NCI-H774 (cell line): Measurements from ENCODE around the gene COG2.
"Not testable (repeated sequence)": the region's sequence is repeated elsewhere in the genome, so short reads cannot be mapped to it uniquely, and the experiment has no call there.

Experiments
- DNase-seq: peaks from one replicate; lab custom pipeline; 2025; lab: John Stamatoyannopoulos, UW

Gene COG2

GRCh38 chr1:230627767-230628166, 14.5 kb upstream of the COG2 start:
- DNase-seq = no peak

- DNase-seq = no peak
These were observed 12.8 kb upstream of the COG2 start for GRCh38 chr1:230629511-230629910.

- no peak for DNase-seq
These were observed 10.8 kb upstream of the COG2 start for GRCh38 chr1:230631477-230631876.

- peak; percentile 31 for DNase-seq
These were observed 9.9 kb upstream of the COG2 start for GRCh38 chr1:230632273-230632873.

- no peak for DNase-seq
These were observed 8.8 kb upstream of the COG2 start for GRCh38 chr1:230633469-230633868.

- DNase-seq = no peak
These were observed 7.9 kb upstream of the COG2 start for GRCh38 chr1:230634384-230634783.

- DNase-seq = no peak
These were observed 5.6 kb upstream of the COG2 start for GRCh38 chr1:230636575-230637148.

- DNase-seq = no peak
These were observed 2.5 kb upstream of the COG2 start for GRCh38 chr1:230639714-230640209.

- DNase-seq = no peak
These were observed 935 bp upstream of the COG2 start for GRCh38 chr1:230641346-230641745.

- no peak for DNase-seq
These were observed 400 bp upstream of the COG2 start for GRCh38 chr1:230641900-230642262.

- no peak for DNase-seq
These were observed 1.6 kb downstream of the COG2 start for GRCh38 chr1:230643908-230644307.

GRCh38 chr1:230646710-230647302, 4.5 kb downstream of the COG2 start:
- no peak for DNase-seq

GRCh38 chr1:230647321-230647720, 5.0 kb downstream of the COG2 start:
- no peak for DNase-seq

GRCh38 chr1:230648114-230648513, 5.8 kb downstream of the COG2 start:
- DNase-seq = no peak

GRCh38 chr1:230650300-230650699, 8.0 kb downstream of the COG2 start:
- DNase-seq = no peak

GRCh38 chr1:230651235-230651634, 9.0 kb downstream of the COG2 start:
- no peak for DNase-seq

- DNase-seq = not testable (repeated sequence)
These were observed 14.4 kb downstream of the COG2 start for GRCh38 chr1:230656719-230657118.

GRCh38 chr1:230658103-230658502, 15.8 kb downstream of the COG2 start:
- DNase-seq = not testable (repeated sequence)

GRCh38 chr1:230658691-230659090, 16.4 kb downstream of the COG2 start:
- no peak for DNase-seq

- no peak for DNase-seq
These were observed 19.7 kb downstream of the COG2 start for GRCh38 chr1:230661976-230662375.

GRCh38 chr1:230668227-230668626, 25.9 kb downstream of the COG2 start:
- DNase-seq = no peak

GRCh38 chr1:230669543-230669942, 27.3 kb downstream of the COG2 start:
- no peak for DNase-seq

GRCh38 chr1:230674581-230674980, 32.3 kb downstream of the COG2 start:
- no peak for DNase-seq

- DNase-seq = no peak
These were observed 34.9 kb downstream of the COG2 start for GRCh38 chr1:230677200-230677599.
